Parathyroid adenoma (tissue), 2 donors: ENCODE results near the gene ZBTB20.

Experiments
- H2AFZ ChIP-seq: fragments of 300-600 bp; sonication (generic); one replicate; pipeline ENCODE4 v1.7.0; 2017; ENCODE audit warnings: antibody characterized with exemption, mild to moderate bottlenecking
- H3K27ac ChIP-seq: fragments of 300-600 bp; sonication (generic); one replicate; pipeline ENCODE4 v1.7.0; 2017
- H3K27me3 ChIP-seq: fragments of 300-600 bp; sonication (generic); one replicate; pipeline ENCODE4 v1.7.0; 2017; ENCODE audit warnings: low read length; ENCODE audit not compliant: control insufficient read depth, insufficient read depth
- H3K36me3 ChIP-seq: fragments of 300-600 bp; sonication (generic); one replicate; pipeline ENCODE4 v1.7.0; 2017; ENCODE audit warnings: low read length; ENCODE audit not compliant: control insufficient read depth, insufficient read depth
- H3K4me1 ChIP-seq: fragments of 300-600 bp; sonication (generic); one replicate; pipeline ENCODE4 v1.7.0; 2017; ENCODE audit warnings: control low read depth
- H3K4me2 ChIP-seq: fragments of 300-600 bp; sonication (generic); one replicate; pipeline ENCODE4 v1.7.0; 2017; ENCODE audit warnings: low read length
- H3K4me3 ChIP-seq: fragments of 300-600 bp; sonication (generic); one replicate; pipeline ENCODE4 v1.7.0; 2017; ENCODE audit warnings: low read depth, low read length
- H3K79me2 ChIP-seq: fragments of 300-600 bp; sonication (generic); one replicate; pipeline ENCODE4 v1.7.0; 2017; ENCODE audit warnings: control low read depth
- H3K9ac ChIP-seq: fragments of 300-600 bp; sonication (generic); one replicate; pipeline ENCODE4 v1.7.0; 2017; ENCODE audit warnings: mild to moderate bottlenecking
- H3K9me3 ChIP-seq: fragments of 300-600 bp; sonication (generic); one replicate; pipeline ENCODE4 v1.7.0; 2017; ENCODE audit warnings: low read length; ENCODE audit not compliant: control insufficient read depth
- CTCF ChIP-seq: fragments of 300-600 bp; sonication (generic); IDR thresholded peaks from one replicate; pipeline ENCODE4 v1.7.0; 2017; ENCODE audit warnings: antibody characterized with exemption, mild to moderate bottlenecking
- donor health status: primary hyperparathyroidism.

The ZBTB20 gene

DNA sequence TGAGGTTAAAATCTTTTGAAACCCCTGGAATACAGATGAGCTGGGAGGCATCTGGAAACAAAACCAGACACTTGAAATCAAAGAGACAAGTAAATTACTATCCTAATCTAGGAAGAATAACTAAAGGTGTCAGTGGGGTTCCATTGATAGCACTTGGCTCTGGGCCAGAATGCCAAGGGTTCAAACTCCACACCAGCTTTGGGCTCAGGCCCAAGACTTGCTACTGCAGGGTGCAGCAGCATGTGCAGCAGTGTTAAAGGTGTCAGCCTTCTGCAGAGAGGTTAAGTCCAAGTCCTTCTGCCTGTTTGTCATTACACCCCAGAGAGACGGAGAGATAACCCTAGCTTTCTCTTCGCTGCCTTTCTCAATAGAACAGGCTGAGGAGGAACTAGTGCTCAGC is 579.3 kb downstream of the ZBTB20 start:
- Histone ChIP-seq H3K9ac (no peak overlapping the region), H3K4me3 (no peak overlapping the region), H3K36me3 (no peaks in the 10 kb centered on the region), H3K4me1 (no peaks in the 10 kb centered on the region), H3K79me2 (no peaks in the 10 kb centered on the region), H3K27me3 (no peaks in the 10 kb centered on the region), H3K4me2 (no peak overlapping the region), H3K27ac (no peak overlapping the region), H2AFZ (no peak overlapping the region), H3K9me3 (no peaks in the 10 kb centered on the region)
- no peak for TF ChIP-seq CTCF

DNA sequence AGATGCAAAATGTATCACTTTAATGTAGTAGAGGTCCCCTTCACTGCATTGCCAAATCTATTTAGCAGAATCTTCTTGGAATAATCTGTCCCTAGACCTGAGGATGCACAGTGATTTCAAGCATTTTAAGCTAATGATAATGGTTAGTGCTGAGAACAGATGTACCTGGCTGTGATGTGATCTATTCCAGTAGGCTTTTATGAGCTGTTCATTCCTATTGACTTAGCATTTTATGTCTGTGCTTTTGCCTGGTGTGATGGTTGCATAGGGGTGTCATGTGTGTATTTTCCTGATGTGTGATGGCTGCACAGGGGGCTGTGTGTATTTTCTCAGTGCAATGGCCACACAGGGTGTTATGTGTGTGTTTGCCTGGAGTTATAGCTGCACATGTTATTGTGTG is 580.3 kb downstream of the ZBTB20 start:
- no peaks in the 10 kb centered on the region for H3K36me3 ChIP-seq
- H2AFZ ChIP-seq, result no peak overlapping the region
- H3K27me3 ChIP-seq, result no peaks in the 10 kb centered on the region
- no peaks in the 10 kb centered on the region for H3K4me1 ChIP-seq
- no peaks in the 10 kb centered on the region for H3K79me2 ChIP-seq
- no peaks in the 10 kb centered on the region for H3K9me3 ChIP-seq
- H3K4me2 ChIP-seq, result no peak overlapping the region
- no peak overlapping the region for H3K27ac ChIP-seq
- TF ChIP-seq CTCF, result no peak
- H3K9ac ChIP-seq, result no peak overlapping the region
- no peak overlapping the region for H3K4me3 ChIP-seq

- Histone ChIP-seq H3K79me2 (no peaks in the 10 kb centered on the region), H3K4me3 (no peak overlapping the region), H3K27ac (no peak overlapping the region), H2AFZ (no peak overlapping the region), H3K4me1 (no peaks in the 10 kb centered on the region), H3K9ac (no peak overlapping the region), H3K36me3 (no peaks in the 10 kb centered on the region), H3K4me2 (no peak overlapping the region), H3K9me3 (no peaks in the 10 kb centered on the region), H3K27me3 (no peaks in the 10 kb centered on the region)
- TF ChIP-seq CTCF, result no peak
These were observed 580.8 kb downstream of the ZBTB20 start for GRCh38 chr3:114566162-114566755.

DNA sequence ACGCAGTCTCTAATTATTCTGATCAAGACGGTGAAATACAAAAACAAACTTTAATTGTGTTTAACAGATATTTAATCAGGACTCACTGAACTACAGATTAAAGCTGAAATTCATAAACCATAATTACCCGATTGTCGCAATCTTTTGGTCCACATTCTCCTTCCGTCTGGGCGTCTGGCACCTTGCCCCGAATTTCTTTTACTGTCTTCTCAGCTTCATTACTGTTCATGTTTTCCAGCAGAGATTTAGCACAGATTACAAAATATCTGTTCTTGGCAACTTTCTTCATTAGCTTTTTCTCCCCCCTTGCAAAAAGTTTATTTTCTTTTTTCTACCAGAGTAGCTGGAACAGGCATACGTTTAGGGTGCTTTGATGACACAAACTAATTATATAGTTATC is 581.9 kb downstream of the ZBTB20 start:
- Histone ChIP-seq H3K4me2 (no peak overlapping the region), H3K27ac (no peak overlapping the region), H3K79me2 (no peaks in the 10 kb centered on the region), H3K36me3 (no peaks in the 10 kb centered on the region), H3K4me3 (no peak overlapping the region), H3K27me3 (no peaks in the 10 kb centered on the region), H3K9ac (no peak overlapping the region), H3K4me1 (no peaks in the 10 kb centered on the region), H2AFZ (no peak overlapping the region), H3K9me3 (no peaks in the 10 kb centered on the region)
- no peak for TF ChIP-seq CTCF

GRCh38 chr3:114563720-114564119 is 583.4 kb downstream of the ZBTB20 start:
- H3K36me3 ChIP-seq, result no peaks in the 10 kb centered on the region
- no peak overlapping the region for H3K4me3 ChIP-seq
- no peaks in the 10 kb centered on the region for H3K27me3 ChIP-seq
- no peak overlapping the region for H3K4me2 ChIP-seq
- no peak for TF ChIP-seq CTCF
- H3K79me2 ChIP-seq, result no peaks in the 10 kb centered on the region
- H3K9ac ChIP-seq, result no peak overlapping the region
- H3K27ac ChIP-seq, result no peak overlapping the region
- H2AFZ ChIP-seq, result no peak overlapping the region
- H3K9me3 ChIP-seq, result no peaks in the 10 kb centered on the region
- H3K4me1 ChIP-seq, result no peaks in the 10 kb centered on the region
